Esophagus muscularis mucosa (tissue), 4 donors: Measurements from ENCODE around the gene PLK3.

Experiments used
- EP300 ChIP-seq: sonication (generic); formaldehyde crosslinking; IDR thresholded peaks from one replicate; pipeline ENCODE4 v1.6.1; 2017; ENCODE audit warnings: antibody characterized with exemption
- POLR2A ChIP-seq: fragments of 450-650 bp; IDR thresholded peaks from one replicate; pipeline ENCODE4 v1.6.1; 2017; ENCODE audit warnings: antibody characterized with exemption, moderate library complexity, mild to moderate bottlenecking, low read depth
- POLR2AphosphoS5 ChIP-seq, 2 donors: sonication (generic); formaldehyde crosslinking; IDR thresholded peaks; one replicate each; pipeline ENCODE4 v1.6.1; 2017; ENCODE audit warnings: antibody characterized with exemption in 2 of 2
- TF ChIP-seq, protein P1 (sequence below), 3 experiments: fragments of 200-600 bp in 2 of 3; fragments of 450-650 bp in 1 of 3; sonication (generic) in 2 of 3; IDR thresholded peaks; one replicate each; pipeline ENCODE4 v1.5.1; 2017 to 2019; ENCODE audit warnings: antibody characterized with exemption in 3 of 3, mild to moderate bottlenecking in 2 of 3, moderate library complexity in 1 of 3

DNA sequence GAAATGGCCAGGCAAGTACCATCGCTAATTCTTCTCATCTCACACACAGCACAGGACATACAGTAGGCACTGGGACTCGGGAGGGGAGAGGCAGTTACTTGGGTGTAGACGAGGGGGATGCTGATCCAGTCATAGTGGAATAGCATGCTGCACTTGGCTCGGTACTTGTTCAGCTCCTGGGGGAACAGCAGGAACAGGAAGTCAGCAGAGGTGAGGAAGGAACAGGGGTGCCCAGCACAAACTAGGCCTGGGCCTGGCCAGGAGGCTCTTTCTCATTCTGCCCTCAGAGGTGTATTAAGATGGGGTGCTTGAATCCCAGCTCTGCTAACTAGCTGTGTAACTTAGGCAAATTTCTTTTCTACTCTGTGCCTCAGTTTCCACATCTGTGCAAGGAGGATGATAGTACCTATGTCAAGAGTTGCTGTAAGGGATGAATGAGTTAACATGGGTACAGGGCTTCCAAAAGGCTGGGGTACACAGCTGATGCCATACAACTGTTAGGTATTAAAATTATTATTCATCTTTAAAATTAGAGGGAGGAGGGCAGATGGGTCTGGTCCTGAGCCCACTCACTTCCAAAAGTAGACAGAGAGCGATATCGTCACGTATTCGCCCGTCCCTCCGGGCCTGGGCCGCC, 14.6 kb upstream of the PLK3 start:
- TF ChIP-seq, protein P1, sequence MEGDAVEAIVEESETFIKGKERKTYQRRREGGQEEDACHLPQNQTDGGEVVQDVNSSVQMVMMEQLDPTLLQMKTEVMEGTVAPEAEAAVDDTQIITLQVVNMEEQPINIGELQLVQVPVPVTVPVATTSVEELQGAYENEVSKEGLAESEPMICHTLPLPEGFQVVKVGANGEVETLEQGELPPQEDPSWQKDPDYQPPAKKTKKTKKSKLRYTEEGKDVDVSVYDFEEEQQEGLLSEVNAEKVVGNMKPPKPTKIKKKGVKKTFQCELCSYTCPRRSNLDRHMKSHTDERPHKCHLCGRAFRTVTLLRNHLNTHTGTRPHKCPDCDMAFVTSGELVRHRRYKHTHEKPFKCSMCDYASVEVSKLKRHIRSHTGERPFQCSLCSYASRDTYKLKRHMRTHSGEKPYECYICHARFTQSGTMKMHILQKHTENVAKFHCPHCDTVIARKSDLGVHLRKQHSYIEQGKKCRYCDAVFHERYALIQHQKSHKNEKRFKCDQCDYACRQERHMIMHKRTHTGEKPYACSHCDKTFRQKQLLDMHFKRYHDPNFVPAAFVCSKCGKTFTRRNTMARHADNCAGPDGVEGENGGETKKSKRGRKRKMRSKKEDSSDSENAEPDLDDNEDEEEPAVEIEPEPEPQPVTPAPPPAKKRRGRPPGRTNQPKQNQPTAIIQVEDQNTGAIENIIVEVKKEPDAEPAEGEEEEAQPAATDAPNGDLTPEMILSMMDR (IDR thresholded peaks at IDR 0.05) = no peak
- TF ChIP-seq POLR2AphosphoS5 (IDR thresholded peaks at IDR 0.05) (no peak), EP300 (no peak), POLR2A (no peak)
